GM12891 (cell line): Measurements from ENCODE around the gene SIPA1L3.

Source experiments
- POLR2A ChIP-seq: IDR thresholded peaks from 2 replicates; pipeline ENCODE4 v1.6.1; 2011; ENCODE audit warnings: low read depth, low read length, control low read depth
- POLR2AphosphoS5 ChIP-seq: IDR thresholded peaks from 2 replicates; pipeline ENCODE4 v1.6.1; 2011; ENCODE audit warnings: low read depth, low read length, control low read depth
- TAF1 ChIP-seq: IDR thresholded peaks from 2 replicates; pipeline ENCODE4 v1.6.1; 2011; ENCODE audit warnings: low read depth, low read length, control low read depth

GRCh38 chr19:37963190-37963936, 56.4 kb downstream of the SIPA1L3 start:
- TF ChIP-seq POLR2A (no peak), POLR2AphosphoS5 (no peak), TAF1 (no peak)
